ENCODE measurements around the gene ZNF593OS.

ZNF593OS gene

DNA sequence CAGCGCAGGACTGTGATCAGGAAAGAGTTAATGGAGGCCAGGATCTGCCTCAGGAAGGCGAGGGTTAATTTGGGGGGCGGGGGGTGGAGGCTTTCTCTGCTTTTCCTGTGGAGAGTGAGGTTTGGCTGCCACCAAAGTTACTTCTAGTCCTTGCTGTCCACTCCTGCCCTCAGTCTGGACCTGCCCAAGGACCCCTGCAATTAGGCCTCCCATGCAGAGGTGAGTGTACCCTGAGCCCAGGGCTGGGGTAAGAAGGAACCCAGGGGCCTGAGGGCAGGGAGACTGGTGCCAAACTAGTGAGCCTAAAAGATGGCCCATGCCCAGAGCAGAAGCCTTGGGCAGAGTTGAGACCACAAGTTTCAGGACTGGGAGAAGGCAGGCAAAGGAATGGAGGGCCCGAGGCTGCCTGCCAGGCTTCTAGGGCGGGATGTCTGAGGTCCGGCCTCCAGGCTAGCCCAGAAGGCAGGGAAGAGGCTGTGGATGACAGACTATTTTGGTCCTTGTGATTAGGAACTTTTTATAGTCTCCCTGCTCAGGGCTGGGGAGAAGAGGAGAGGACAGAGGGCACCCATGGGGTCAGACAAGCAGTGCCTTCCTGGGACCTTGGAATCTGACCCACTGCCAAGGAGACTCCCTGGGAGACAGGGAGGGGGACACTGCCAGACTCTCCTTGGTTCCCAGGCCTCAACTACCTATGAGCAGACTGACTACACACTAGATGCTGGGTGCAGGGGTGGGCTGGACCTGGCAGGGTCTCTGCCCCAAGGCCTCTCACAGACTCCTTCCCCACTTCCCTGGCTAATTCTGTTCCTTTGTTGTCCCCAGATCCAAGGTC lies 12.5 kb downstream of the ZNF593OS start, which contains the start of gene FAM110D:
Gene FAM110D (plus strand): TSS at position 172 of the 835 bp plus-strand sequence. CDS start 2,213 bp downstream, outside the sequence.
- no peak for DNase-seq

DNA sequence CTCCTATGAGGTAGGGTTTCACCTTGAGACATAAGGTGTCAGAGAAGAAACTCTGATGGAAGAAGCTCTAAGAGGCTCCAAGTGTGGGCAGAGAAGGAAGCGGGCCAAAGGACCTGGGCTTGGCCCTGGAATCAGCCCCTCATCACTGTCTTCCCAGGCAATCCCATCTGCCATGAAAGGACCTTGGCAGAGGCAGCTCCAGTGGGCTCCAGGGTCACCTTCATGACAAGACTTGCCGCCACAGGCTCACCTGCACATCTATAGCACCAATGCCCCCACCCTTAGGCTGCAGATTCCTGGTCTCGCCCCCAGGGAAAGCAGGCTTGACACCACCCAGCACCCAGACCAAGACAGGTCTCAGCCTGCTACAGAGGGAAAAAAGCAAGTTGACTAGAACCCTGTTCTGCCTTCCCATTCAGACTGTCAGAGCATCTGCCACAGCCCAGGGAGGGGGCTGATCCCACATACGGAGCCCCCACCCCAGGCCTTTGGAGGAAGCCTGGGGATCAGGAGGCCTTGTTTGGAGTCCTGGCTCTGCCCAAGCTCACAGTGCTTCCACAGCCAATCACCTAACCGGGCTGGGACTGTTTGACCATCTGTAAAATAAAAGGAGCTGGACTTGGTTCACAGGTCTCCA lies 13.2 kb downstream of the ZNF593OS start:
- no peak for DNase-seq

DNA sequence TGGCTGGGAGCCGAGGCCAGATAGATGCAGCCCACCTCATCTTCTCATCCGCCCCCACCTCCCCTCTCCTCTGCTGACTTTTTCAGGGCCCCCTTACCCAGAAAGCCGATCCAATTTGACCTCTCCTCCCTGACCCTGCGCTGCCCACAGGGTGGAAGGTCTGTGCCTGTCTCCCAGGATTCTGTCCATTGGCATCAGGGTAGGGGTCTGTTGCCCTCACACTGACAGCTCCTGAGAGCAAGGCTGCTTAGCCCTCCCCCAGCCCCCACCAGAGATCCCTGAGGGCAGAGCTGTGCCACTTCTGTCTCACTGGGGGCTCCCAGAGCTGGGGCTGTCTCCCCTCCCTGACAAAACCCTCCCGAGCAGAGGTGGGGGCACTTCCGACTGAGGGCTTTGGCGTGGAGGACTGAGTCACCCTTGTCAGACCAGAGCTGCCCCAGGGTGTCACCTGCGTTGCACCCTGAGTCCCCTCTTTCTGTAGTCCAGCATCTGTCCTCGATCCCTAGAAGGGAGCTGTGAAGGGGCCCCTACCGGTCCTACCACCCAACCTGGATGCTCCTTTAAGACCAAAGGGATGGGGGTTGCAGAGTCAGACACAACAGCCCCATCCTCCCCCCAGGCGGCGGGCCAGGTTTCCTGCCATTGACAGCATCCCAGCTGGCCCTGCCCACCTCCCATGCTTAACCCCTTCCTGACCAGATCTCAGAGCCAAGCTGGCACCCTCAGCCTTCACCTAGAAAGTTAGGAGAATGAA lies 15.2 kb downstream of the ZNF593OS start:
- DNase-seq, result peak in 1 of 4 experiments; percentile 11

DNA sequence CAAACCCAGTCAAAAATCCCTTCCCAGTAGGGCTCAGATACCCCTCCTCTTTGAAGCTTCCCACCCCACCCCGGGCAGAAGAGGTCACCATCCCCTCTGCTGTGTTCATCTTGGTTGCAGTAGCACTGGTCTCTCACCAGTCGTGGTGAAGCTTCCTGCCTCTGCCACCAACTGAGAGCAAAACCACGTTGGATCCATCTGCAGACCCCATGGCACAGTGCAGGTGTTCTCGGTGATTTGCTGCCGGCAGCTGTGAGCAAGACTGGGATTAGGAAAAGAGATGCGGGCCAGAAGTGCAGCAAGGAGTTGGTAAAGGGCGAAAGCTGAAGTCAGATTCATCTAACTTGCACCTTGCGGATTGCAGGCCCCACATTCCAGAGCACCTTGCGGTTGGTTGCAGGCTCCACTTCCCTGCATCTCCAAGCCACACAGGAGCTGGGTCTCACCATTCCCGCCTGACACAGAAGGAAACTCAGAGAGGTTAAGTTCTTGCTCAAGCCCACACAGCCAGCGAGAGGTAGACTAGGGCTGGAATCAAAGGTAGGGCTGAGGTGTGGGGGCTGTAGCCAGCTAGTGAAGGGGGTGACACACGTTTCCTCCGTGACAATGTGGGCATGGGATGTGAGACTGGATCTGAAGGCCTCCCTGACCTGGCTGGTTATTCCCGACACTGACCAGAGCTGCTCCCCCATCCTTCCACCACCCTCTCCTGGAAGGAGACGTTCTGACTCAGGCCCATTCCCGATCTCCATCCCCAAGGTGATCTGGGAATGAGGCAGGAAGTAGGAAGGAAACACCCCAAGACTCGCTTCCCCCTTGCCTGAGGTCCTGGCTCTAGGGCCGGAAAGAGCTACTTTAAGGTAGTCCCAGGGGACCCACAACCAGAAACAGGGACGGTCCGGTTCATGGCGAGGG lies 16.0 kb downstream of the ZNF593OS start:
- no peak for DNase-seq

DNA sequence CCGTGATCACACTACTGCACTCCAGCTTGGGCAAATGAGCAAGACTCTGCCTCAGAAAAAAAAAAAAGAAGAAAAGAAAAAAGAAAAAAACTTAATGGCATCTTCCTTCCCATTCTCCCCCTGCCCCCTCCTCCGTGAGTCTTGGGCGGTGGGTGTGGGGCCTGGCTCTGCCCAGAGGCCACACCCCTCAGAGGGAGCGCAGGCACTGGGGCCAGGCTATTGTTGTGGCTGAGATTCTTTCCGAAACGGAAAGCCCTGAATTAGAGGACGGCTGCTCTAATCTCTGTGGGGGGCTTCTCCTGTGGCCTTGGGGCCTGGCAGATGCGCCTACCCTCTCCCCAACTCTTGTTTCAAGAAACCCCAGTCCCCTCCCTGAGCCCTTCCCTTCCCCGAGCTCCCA lies 16.9 kb downstream of the ZNF593OS start:
- DNase-seq, result no peak

DNA sequence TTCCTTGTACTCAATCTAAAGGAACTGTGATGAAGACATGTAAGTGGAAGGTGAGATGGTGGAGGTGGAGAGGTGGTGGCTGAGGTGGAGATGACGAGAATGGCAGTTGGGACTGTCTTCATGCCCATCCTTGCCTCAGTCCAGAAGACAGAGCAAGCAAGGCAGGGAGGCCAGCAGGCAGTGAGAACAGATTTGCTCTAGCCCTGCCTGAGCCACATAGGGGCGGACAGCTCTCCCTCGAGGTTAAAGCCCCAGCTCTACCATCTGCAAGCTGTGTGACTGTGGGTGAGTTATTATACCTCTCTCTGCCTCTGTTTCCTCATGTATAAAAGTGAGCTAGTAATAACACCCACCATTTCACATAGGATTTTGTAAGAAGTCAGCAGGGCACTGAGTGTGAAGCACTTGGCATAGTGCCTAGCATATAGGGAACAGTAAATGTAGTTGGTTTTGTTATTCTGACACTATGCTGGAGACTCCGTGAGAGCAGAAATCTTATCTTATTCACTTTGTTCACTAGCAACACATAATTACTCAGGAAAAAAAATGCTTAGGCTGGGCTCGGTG lies 17.6 kb downstream of the ZNF593OS start:
- no peak for DNase-seq

DNA sequence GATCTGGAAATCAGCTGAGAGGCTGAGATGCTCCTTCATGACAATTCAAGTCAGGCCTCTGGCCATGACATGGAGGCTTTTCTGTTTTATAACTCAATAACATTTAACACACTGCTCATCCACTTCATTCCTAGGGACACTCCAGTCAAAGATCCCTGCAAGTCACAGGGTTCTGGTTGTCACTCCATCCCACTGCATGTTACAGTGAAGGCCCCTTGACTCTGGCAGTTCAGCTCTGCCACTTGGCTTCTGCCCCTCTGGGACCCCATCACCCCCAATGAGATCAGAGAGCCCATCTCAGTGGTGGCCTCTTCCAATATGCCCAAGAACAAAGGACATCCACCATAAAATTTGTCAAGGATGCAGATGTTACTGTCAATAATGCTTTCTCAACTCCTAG lies 22.7 kb downstream of the ZNF593OS start:
- DNase-seq, result no peak

DNA sequence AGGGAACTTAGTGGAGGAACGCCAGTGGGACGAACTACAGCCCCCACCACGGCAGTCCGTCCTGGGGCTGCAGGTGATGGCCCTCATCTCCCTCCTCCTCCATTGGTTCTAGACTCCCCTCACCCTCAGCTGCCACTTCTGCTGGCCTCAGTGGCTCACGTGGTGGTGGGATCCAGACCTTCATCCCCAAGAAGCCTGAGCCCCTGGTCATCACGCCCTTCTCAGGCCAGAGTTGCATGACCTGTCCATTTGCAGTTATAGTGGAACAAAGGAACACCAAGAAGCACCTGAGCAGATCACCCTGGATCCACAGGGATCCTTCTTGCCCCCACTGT lies 25.7 kb downstream of the ZNF593OS start:
- DNase-seq, result no peak

DNA sequence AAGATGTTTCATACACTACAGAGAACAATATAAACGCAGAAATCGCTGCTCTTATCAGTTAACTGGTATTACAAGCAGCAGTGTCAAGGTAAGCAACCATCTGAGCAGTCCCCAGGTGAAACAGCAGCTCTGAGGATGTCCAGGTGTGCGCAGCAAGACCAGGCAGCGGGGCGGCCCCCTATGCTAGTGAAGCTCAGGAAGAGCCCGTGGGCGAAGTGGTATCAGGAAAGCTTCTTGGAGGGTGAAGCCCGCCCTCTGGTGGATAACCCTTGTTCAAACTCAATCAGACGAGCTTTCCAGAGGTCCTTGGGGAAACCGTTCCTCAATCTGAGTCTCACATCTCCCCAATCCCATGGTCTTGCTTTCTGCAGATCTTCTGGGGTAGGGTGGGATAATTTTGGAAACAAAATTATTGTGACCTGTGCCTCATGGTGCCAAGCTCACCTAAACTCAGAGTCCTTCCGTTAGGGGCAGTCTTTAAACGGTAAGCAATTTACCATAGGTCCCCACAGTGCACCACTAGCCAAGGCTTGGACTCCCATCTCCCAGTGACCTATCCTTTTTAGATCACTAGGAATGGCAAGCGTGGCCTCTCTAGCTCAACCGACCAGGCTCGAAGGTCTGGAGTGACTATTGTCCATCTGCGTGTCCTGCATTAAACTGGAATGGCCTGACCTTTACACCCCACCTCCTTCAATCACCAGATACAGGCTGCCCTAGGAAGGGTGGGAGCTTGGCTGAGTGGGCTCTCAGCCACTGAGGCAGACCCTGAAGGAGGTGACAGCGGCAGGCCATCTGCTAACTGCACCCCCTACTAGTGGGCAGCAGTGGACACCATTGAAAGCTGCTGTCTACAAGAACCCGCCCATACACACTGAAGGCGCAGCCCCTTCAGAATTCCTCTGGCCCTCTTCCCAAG lies 26.3 kb downstream of the ZNF593OS start:
- DNase-seq, result peak in 3 of 4 experiments; percentile 41 to 65 (median 42)

DNA sequence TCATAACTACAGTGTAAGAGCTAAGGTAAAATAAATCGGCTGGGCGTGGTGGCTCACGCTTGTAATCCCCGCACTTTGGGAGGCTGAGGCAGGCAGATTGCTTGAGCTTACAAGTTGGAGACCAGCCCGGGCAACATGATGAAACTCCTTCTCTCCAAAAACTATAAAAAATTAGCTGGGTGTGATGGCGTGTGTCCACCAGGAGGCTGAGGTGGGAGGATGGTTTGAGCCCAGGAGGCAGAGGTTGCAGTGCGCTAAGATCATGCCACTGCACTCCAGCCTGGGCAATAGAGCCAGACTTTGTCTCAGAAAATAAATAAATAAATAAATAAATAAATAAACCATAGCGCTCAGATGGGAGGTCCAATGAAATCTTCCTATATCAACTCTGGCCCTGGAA lies 29.5 kb downstream of the ZNF593OS start:
- DNase-seq, result no peak

DNA sequence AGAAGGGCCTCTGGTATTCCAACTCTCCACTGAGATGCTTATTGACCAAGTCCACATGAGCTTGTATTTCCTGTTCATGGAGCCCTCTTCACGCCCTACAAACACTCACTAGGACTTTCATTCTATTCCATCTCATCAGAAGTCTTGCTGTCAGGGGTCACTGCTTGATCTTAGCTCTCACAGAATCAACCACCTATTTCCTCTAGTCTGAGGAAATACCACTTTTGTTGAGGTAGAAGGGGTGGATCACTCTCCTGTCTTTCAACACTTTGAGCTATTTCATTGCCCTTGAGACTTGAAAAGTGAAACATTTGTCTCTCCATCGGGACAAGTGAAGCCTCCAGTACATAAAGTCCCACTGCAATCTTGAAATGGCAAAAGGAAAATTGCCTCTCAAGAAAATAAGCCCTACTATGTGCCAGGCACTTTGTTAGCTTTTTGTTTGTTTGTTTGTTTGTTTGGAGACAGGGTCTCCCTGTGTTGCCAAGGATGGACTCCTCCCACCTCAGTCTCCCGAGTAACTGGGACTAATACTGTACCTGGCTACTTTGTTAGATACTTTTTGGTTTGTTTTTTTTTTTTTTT lies 32.6 kb downstream of the ZNF593OS start:
- no peak for DNase-seq

DNA sequence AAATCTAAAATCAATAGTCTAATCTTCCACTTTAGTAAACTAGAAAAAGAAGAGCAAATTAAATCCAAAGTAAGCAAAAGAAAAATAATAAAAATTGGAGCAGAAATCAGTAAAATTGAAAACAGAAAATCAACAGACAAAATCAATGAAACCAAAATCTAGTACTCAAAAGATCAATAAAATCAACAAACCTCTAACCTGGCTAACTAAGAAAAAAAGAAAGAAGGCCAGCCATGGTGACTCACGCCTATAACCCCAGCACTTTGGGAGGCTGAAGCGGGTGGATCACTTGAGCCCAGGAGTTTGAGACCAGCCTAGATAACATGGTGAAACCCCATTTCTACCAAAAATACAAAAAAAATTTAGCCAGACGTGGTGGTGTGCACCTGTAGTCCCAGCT lies 37.2 kb downstream of the ZNF593OS start:
- DNase-seq, result no peak

DNA sequence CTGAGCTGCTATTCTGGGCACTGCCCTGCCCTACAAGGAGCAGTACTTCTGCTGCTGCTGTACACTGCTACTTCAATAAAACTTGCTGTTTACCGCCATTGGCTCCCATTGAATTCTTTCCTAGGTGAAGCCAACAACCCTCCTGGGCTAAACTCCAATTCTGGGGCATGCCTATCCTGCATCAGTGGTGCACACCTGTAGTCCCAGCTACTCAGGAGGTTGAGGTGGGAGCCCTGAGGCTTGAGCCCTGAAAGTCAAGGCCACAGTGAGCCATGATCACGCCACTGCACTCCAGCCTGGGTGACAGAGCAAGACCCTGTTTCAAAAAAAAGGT lies 38.8 kb downstream of the ZNF593OS start:
- no peak for DNase-seq

DNA sequence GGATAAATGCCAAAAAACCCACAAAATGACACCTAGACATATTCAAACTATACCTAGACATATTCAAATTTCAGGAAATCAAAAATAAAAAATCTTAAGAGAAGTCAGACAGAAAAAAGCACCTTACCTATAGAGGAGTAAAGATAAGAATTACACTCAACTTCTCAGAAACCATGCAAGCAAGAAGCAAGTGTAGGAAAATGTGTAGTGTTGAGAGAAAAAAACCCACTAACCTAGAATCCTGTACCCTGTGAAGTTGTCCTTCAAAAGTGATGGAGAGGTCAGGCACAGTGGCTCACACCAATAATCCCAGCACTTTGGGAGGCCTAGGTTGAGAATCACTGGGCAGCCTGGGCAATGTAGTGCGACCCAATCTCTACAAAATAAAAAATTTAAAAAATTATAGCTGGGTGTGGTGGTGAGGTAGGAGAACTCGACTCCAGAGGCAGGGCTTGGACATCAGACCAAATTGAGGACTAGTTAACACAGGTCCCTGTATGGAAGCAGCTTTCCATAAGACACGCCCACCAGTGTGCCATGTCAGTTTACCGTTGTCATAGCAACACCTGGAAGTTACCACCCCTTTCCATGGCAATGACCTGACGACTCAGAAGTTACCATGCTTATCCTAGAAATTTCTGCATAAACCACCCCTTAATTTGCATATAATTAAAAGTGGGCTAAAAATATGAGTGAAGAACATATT lies 39.4 kb downstream of the ZNF593OS start:
- no peak for DNase-seq

DNA sequence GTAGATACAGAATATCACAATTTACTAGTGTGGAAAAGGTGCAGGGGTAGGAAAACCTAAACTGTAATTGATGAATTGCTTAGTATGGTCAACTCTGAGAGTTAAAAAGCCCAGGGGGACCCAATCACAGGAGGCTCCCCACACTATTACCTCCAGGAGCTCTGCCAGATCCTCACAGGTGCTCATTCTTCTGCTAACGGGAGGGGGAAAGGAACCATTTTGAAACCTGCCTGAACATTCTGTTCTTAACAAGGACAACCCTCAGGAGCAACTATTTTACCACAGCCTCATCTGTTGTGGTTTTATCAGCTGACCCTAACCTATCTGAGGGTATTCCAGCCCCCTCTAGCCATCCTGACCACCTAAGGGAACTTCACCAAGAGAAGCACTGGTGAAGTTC lies 40.9 kb downstream of the ZNF593OS start:
- no peak for DNase-seq

DNA sequence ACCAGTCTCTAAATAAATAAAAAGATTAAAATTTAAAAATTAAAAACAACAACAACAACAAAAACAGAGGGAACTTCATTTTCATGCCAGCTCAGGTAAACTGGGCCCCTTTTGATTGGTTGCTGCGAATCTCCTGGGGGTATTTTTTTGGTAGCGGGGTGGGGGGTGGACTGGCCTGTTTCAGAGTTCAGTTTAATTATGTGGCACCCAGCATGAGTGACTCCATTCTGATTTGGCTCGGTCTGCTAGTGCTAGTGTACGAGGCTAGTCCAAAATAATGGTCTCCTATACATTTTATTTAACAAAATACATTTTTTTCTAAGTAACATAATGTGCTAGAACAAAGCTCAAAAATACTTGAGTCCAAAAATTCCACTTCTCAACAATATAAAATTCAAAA lies 41.9 kb downstream of the ZNF593OS start:
- DNase-seq, result no peak

DNA sequence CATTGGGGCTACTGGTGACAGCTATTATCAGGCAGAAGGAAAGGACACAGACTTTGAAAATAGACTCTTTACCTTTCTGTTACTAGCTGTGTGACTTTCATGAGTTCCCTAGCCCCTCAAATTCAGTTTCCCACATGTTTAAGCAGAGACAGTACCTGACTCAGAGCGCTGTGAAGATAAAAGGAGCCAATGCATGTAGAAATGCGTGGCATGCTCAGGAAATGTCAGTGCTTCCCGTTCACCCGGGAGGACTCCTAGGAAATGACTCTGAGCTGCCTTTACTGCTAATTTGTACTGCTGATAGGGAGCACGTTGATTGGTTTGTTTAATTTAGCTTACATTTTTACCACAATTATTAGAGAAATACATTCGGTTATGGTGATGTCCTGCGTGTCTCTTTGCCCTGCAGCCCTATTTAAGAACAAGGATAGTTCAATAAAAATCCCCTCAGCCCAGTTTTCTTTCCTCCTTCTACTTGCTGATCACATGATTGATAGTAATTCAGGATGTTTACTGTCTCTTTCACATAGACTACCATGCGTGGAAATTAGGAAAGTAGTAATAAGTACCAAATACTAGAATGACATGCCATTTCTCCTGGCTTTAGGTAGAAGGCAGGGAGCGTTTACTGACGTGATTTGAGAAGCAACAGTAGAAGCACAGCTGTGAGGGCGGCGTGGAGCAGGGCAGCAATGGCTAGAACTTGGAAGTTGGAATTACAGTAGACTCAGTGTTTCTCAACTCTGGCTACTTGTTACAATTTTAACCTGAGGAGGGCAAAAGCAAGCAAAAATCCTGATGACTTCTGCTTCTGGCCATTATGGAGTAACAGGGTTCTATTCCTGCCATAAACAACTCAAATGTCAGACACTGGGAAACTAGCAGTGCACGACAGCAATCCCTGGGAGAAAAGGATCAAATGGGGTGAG lies 44.1 kb downstream of the ZNF593OS start:
- no peak for DNase-seq

DNA sequence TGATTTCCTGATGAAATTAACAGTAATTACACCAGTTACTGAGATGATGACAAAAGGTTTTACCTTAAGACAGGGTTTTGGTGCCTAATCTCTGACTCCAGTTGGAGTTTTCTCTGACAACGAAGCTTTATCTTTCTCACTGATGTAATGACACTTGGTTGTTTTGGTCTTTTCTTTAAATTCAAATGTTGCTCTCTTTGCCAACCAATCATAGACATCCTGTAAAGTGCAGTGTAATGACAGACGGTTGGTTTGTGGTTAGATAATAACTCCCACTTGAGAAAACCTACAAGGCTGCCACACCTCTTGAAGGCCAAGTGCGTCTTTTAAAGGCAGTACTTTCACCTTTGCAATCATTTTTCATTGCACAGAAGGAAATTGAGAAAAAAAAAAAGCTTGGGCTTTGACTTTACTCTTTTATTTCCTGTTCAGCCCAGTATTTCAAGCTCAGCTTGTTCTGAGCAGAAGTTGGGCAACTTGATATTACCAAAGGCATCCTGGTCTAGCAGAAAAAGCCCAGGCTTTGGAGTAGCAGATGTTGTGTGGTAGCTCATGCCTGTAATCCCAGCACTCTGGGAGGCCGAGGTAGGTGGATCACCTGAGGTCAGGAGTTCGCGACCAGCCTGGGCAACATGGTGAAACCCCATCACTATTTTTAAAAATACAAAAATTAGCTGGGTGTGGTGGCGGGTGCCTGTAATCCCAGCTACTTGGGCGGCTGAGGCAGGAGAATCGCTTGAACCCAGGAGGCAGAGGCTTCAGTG lies 45.1 kb downstream of the ZNF593OS start:
- peak in 1 of 4 experiments; percentile 22 for DNase-seq

Data from activated naive CD4-positive, alpha-beta T cell (primary cell).